Measurements from ENCODE around the gene HHIPL1.

The HHIPL1 gene

DNA sequence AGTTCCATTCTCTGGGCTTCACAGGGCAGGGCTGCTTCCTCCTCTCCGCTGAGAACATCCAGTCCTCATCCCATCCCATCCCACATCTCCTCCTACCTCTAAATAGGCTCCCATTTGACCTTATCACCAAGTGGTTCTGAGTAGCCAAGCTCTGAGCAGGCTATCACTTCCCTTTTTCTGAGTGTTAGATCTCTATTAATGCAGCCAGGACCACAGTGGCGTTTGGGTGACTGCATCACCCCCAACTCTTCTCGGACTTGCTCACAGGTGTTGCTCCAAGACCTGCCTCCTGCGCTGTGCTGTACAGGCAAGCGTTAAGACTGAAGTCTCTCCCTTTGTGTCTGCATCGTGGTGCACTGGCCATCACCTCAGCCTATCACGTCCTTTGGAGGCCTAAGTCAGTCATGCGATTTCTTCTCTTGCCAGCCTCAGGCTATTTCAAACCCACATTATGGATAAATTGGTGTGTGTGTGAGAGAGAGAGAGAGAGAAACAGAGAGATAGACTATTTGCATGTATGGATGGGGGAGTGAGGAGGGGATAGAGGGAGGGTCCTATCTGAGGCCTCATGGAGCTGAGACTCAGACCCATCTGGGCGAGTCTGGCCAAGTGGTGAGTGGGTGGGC is 12.4 kb upstream of the HHIPL1 start:
- H3K4me3 ChIP-seq (ENCODE audit: insufficient read depth, low read length, poor library complexity, severe bottlenecking) = no peak overlapping the region
- no peak for TF ChIP-seq EZH2phosphoT487 (conservative IDR thresholded peaks at IDR 0.05; ENCODE audit: low read length)
- TF ChIP-seq, protein P1, sequence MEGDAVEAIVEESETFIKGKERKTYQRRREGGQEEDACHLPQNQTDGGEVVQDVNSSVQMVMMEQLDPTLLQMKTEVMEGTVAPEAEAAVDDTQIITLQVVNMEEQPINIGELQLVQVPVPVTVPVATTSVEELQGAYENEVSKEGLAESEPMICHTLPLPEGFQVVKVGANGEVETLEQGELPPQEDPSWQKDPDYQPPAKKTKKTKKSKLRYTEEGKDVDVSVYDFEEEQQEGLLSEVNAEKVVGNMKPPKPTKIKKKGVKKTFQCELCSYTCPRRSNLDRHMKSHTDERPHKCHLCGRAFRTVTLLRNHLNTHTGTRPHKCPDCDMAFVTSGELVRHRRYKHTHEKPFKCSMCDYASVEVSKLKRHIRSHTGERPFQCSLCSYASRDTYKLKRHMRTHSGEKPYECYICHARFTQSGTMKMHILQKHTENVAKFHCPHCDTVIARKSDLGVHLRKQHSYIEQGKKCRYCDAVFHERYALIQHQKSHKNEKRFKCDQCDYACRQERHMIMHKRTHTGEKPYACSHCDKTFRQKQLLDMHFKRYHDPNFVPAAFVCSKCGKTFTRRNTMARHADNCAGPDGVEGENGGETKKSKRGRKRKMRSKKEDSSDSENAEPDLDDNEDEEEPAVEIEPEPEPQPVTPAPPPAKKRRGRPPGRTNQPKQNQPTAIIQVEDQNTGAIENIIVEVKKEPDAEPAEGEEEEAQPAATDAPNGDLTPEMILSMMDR (IDR thresholded peaks at IDR 0.05; ENCODE audit: insufficient read depth, low read length, poor library complexity, severe bottlenecking) = no peak
- no peaks in the 10 kb centered on the region for H3K9me2 ChIP-seq (replicated peaks; ENCODE audit: insufficient read depth, low read length)
- no peaks in the 10 kb centered on the region for H3K79me2 ChIP-seq (ENCODE audit: insufficient read depth, low read length)
- no peak overlapping the region for H3K27ac ChIP-seq (ENCODE audit: low read depth, low read length)
- H2AFZ ChIP-seq (ENCODE audit: low read depth, low read length, severe bottlenecking) = no peak overlapping the region
- H3K36me3 ChIP-seq (ENCODE audit: low read length) = no peaks in the 10 kb centered on the region
- no peaks in the 10 kb centered on the region for H3K27me3 ChIP-seq (ENCODE audit: low read length)
- no peaks in the 10 kb centered on the region for H4K20me1 ChIP-seq (ENCODE audit: low read depth, low read length)
- H3K9me3 ChIP-seq (ENCODE audit: insufficient read depth, low read length) = no peaks in the 10 kb centered on the region
- H3K4me2 ChIP-seq (ENCODE audit: low read depth, low read length, poor library complexity, severe bottlenecking) = no peak overlapping the region
- H3K9ac ChIP-seq (ENCODE audit: low read length) = no peak overlapping the region
- H3F3A ChIP-seq (ENCODE audit: insufficient read depth) = no peaks in the 10 kb centered on the region

DNA sequence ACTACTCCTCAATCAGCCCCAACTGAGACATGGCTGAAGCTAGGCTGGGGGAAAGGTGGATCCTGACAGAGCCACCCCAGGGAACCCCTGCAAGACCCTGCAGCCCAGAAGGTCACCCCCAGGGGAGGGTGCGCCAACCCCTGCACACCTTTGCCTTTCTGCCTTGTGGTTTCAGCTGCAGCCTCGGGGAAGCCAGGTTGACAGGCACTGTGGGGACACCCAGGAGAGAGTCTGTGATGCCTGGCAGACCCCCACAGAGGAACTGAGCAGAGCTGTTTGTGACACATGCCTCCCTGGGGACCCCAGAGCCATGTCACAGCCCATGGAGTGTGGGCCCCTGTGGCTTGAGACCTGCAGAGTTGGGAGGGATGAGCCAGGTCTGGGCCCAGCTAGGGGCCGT is 11.8 kb upstream of the HHIPL1 start:
- no peak overlapping the region for H3K27ac ChIP-seq (ENCODE audit: low read depth, low read length)
- no peaks in the 10 kb centered on the region for H3K9me3 ChIP-seq (ENCODE audit: insufficient read depth, low read length)
- H3K4me2 ChIP-seq (ENCODE audit: low read depth, low read length, poor library complexity, severe bottlenecking) = no peak overlapping the region
- no peaks in the 10 kb centered on the region for H3K36me3 ChIP-seq (ENCODE audit: low read length)
- H2AFZ ChIP-seq (ENCODE audit: low read depth, low read length, severe bottlenecking) = no peak overlapping the region
- H3K4me3 ChIP-seq (ENCODE audit: insufficient read depth, low read length, poor library complexity, severe bottlenecking) = no peak overlapping the region
- H3F3A ChIP-seq (ENCODE audit: insufficient read depth) = no peaks in the 10 kb centered on the region
- H4K20me1 ChIP-seq (ENCODE audit: low read depth, low read length) = no peaks in the 10 kb centered on the region
- H3K9me2 ChIP-seq (replicated peaks; ENCODE audit: insufficient read depth, low read length) = no peaks in the 10 kb centered on the region
- no peak overlapping the region for H3K9ac ChIP-seq (ENCODE audit: low read length)
- TF ChIP-seq EZH2phosphoT487 (conservative IDR thresholded peaks at IDR 0.05; ENCODE audit: low read length) = no peak
- TF ChIP-seq, protein P1 (IDR thresholded peaks at IDR 0.05; ENCODE audit: insufficient read depth, low read length, poor library complexity, severe bottlenecking) = no peak
- H3K79me2 ChIP-seq (ENCODE audit: insufficient read depth, low read length) = no peaks in the 10 kb centered on the region
- H3K27me3 ChIP-seq (ENCODE audit: low read length) = no peaks in the 10 kb centered on the region

DNA sequence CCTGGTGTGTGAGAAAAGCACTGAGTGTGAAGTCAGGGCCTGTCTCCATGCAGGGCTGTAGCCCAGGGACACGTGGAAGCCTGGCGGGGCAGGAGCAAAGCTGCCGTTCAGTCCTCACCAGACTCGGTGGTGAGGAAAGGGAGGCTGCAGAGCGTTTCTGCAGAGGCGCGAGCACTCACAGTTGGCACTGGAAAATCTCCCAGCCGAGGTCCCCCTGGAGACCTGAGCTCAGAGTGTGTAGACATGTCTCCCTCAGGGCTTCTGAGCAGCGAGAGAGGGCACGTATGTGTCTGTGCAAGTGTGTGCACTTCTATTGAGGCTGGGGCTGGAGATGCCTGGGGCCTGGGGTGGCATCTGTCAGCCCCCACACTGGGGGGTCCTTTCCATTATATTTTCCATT is 11.0 kb upstream of the HHIPL1 start:
- no peaks in the 10 kb centered on the region for H3K9me2 ChIP-seq (replicated peaks; ENCODE audit: insufficient read depth, low read length)
- no peaks in the 10 kb centered on the region for H3K9me3 ChIP-seq (ENCODE audit: insufficient read depth, low read length)
- H2AFZ ChIP-seq (ENCODE audit: low read depth, low read length, severe bottlenecking) = no peak overlapping the region
- H3K4me2 ChIP-seq (ENCODE audit: low read depth, low read length, poor library complexity, severe bottlenecking) = no peak overlapping the region
- no peak overlapping the region for H3K27ac ChIP-seq (ENCODE audit: low read depth, low read length)
- TF ChIP-seq EZH2phosphoT487 (conservative IDR thresholded peaks at IDR 0.05; ENCODE audit: low read length) = no peak
- H3K36me3 ChIP-seq (ENCODE audit: low read length) = no peaks in the 10 kb centered on the region
- H4K20me1 ChIP-seq (ENCODE audit: low read depth, low read length) = no peaks in the 10 kb centered on the region
- no peaks in the 10 kb centered on the region for H3K79me2 ChIP-seq (ENCODE audit: insufficient read depth, low read length)
- no peak overlapping the region for H3K4me3 ChIP-seq (ENCODE audit: insufficient read depth, low read length, poor library complexity, severe bottlenecking)
- no peak overlapping the region for H3K9ac ChIP-seq (ENCODE audit: low read length)
- H3K27me3 ChIP-seq (ENCODE audit: low read length) = no peaks in the 10 kb centered on the region
- H3F3A ChIP-seq (ENCODE audit: insufficient read depth) = no peaks in the 10 kb centered on the region

DNA sequence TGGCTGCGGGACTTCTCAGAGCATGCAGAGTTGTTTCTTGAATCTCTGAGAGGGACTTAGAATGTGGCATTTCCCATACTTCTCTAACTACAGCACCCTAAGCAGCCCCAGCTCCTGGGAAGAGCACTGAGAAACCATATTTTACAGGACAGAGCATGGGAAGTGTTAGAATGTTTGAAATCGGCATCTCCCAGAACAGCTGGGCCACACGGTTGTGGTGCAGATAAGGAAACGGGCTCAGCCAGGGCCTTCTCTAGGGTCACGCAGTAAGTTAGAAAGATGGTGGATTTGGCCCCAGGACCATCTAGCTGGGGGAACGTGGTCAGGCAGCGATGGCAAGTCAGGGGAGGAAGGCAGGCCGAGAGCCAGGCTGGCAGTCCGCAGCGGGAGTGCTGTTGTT is 10.5 kb upstream of the HHIPL1 start:
- Histone ChIP-seq H2AFZ (ENCODE audit: low read depth, low read length, severe bottlenecking) (no peak overlapping the region), H3K9ac (ENCODE audit: low read length) (no peak overlapping the region), H3K4me2 (ENCODE audit: low read depth, low read length, poor library complexity, severe bottlenecking) (no peak overlapping the region)

More for the DNA sequence above, 10.5 kb upstream of the HHIPL1 start:
- no peaks in the 10 kb centered on the region for H3K79me2 ChIP-seq (ENCODE audit: insufficient read depth, low read length)
- no peaks in the 10 kb centered on the region for H3K9me2 ChIP-seq (replicated peaks; ENCODE audit: insufficient read depth, low read length)
- H3K9me3 ChIP-seq (ENCODE audit: insufficient read depth, low read length) = no peaks in the 10 kb centered on the region
- H3K27me3 ChIP-seq (ENCODE audit: low read length) = no peaks in the 10 kb centered on the region
- no peaks in the 10 kb centered on the region for H3K36me3 ChIP-seq (ENCODE audit: low read length)
- H3K27ac ChIP-seq (ENCODE audit: low read depth, low read length) = no peak overlapping the region
- TF ChIP-seq EZH2phosphoT487 (conservative IDR thresholded peaks at IDR 0.05; ENCODE audit: low read length) = no peak
- TF ChIP-seq, protein P1 (IDR thresholded peaks at IDR 0.05; ENCODE audit: insufficient read depth, low read length, poor library complexity, severe bottlenecking) = no peak
- no peaks in the 10 kb centered on the region for H3F3A ChIP-seq (ENCODE audit: insufficient read depth)
- no peak overlapping the region for H3K4me3 ChIP-seq (ENCODE audit: insufficient read depth, low read length, poor library complexity, severe bottlenecking)
- H4K20me1 ChIP-seq (ENCODE audit: low read depth, low read length) = no peaks in the 10 kb centered on the region
